GM12878 (cell line): ENCODE data around the gene DESI2. TPM values are rescaled to one million over a fixed set of nuclear protein-coding genes. Genes with fewer than 3 reads are reported as not detected.

Source experiments
- ATAC-seq: fragments of 200-7000 bp; cut with Tn5 transposase; 3 replicates; pipeline ENCODE4 v1.9.1; 2020; ENCODE audit warnings: mild to moderate bottlenecking, moderate library complexity
- BruUV-seq: library from RNA; stranded (reverse); fragments of 400-500 nt; replicated peaks from 2 replicates; lab custom pipeline; 2021; lab: Mats Ljungman, UMichigan
- CTCF ChIA-PET: fragments of 300-600 bp; sonication (Branson Sonifier 250); formaldehyde crosslinking; extraction: SDS; loops from one replicate; lab custom pipeline; 2021; ENCODE audit warnings: inconsistent platforms; lab: Yijun Ruan, JAX
- POLR2A ChIA-PET: fragments of 350-600 bp; formaldehyde crosslinking; extraction: SDS; loops from one replicate; lab custom pipeline; 2021; ENCODE audit warnings: inconsistent platforms; lab: Charles Lee
- RAD21 ChIA-PET: fragments of 300-600 bp; sonication (Branson Sonifier 250); formaldehyde crosslinking; loops from one replicate; lab custom pipeline; 2023; ENCODE audit warnings: antibody characterized with exemption; ENCODE audit not compliant: unreplicated experiment; lab: Charles Lee
- SMC1A ChIA-PET: fragments of 300-600 bp; sonication (Branson Sonifier 250); formaldehyde crosslinking; loops from one replicate; lab custom pipeline; 2023; ENCODE audit not compliant: unreplicated experiment, uncharacterized antibody; lab: Charles Lee
- DNase-seq: peaks from one replicate; pipeline ENCODE4 v3.0.0-alpha.2; 2011; ENCODE audit warnings: low read depth, low spot score
- FAIRE-seq: peaks from 3 replicates; lab custom pipeline; 2011; peaks lifted over from hg19 to GRCh38; lab: Jason Lieb, UNC
- H2AFZ ChIP-seq: 2 replicates; pipeline ENCODE4 v1.6.0; 2011; ENCODE audit warnings: low read depth, low read length, control low read depth; ENCODE audit not compliant: control insufficient read depth
- H3K27ac ChIP-seq: 2 replicates; pipeline ENCODE4 v1.5.1; 2011; ENCODE audit warnings: control low read depth; ENCODE audit not compliant: control insufficient read depth, insufficient read depth
- H3K27me3 ChIP-seq, 2 experiments: replicated peaks in 1 of 2; 2 replicates each; pipeline versions ENCODE4 v1.6.0 to v1.6.1; 2011; ENCODE audit warnings: low read length in 1 of 2; ENCODE audit not compliant: control insufficient read depth in 2 of 2, insufficient read depth in 2 of 2
- H3K36me3 ChIP-seq, 2 experiments: 2 replicates each; pipeline ENCODE4 v1.5.1; 2011; ENCODE audit warnings: low read length in 1 of 2; ENCODE audit not compliant: control insufficient read depth in 2 of 2, insufficient read depth in 2 of 2
- H3K4me1 ChIP-seq: 2 replicates; pipeline ENCODE4 v1.6.1; 2011; ENCODE audit warnings: mild to moderate bottlenecking, low read length, moderate library complexity, mixed read lengths; ENCODE audit not compliant: control insufficient read depth, insufficient read depth
- H3K4me2 ChIP-seq: 2 replicates; pipeline ENCODE4 v1.6.0; 2011; ENCODE audit warnings: control low read depth; ENCODE audit not compliant: control insufficient read depth, insufficient read depth
- H3K4me3 ChIP-seq: fragments of 200-600 bp; sonication (generic); 2 replicates; pipeline ENCODE4 v1.5.1; 2016
- H3K79me2 ChIP-seq: 2 replicates; pipeline ENCODE4 v1.6.0; 2011; ENCODE audit warnings: low read length; ENCODE audit not compliant: control insufficient read depth, insufficient read depth
- H3K9ac ChIP-seq: 2 replicates; pipeline ENCODE4 v1.8.0; 2011; ENCODE audit warnings: low read length, control low read depth, mixed read lengths; ENCODE audit not compliant: control insufficient read depth, insufficient read depth
- H3K9me3 ChIP-seq: replicated peaks from 3 replicates; pipeline ENCODE4 v1.5.1; 2011; ENCODE audit warnings: mild to moderate bottlenecking, low read length; ENCODE audit not compliant: control insufficient read depth, insufficient read depth
- H4K20me1 ChIP-seq: 2 replicates; pipeline ENCODE4 v1.6.0; 2011; ENCODE audit not compliant: control insufficient read depth, insufficient read depth
- DPF2 ChIP-seq: fragments of 450-650 bp; IDR thresholded peaks from 2 replicates; pipeline ENCODE4 v1.6.1; 2017; ENCODE audit warnings: mild to moderate bottlenecking
- IKZF2 ChIP-seq, 2 experiments: fragments of 450-650 bp; IDR thresholded peaks; 2 replicates each; pipeline ENCODE4 v1.6.1; 2017; ENCODE audit warnings: mild to moderate bottlenecking in 2 of 2, moderate library complexity in 2 of 2
- MTA2 ChIP-seq: fragments of 450-650 bp; IDR thresholded peaks from 2 replicates; pipeline ENCODE4 v1.6.1; 2016; ENCODE audit warnings: low read depth, mild to moderate bottlenecking, moderate library complexity
- NBN ChIP-seq: fragments of 450-650 bp; IDR thresholded peaks from 2 replicates; pipeline ENCODE4 v1.6.1; 2016
- NR2F1 ChIP-seq: fragments of 450-650 bp; conservative IDR thresholded peaks from 2 replicates; pipeline ENCODE4 v1.6.1; 2017; ENCODE audit warnings: mild to moderate bottlenecking
- PML ChIP-seq: IDR thresholded peaks from 2 replicates; pipeline ENCODE4 v1.6.1; 2012; ENCODE audit warnings: low read length, inconsistent platforms
- RAD51 ChIP-seq: fragments of 450-650 bp; IDR thresholded peaks from 2 replicates; pipeline ENCODE4 v1.6.1; 2016; ENCODE audit warnings: moderate library complexity, mild to moderate bottlenecking, inconsistent platforms
- RCOR1 ChIP-seq: conservative IDR thresholded peaks from 2 replicates; pipeline ENCODE4 v1.6.1; 2012; ENCODE audit warnings: low read depth, low read length, improper control_type of control experiment
- YBX1 ChIP-seq: fragments of 450-650 bp; IDR thresholded peaks from 2 replicates; pipeline ENCODE4 v1.6.1; 2016; ENCODE audit warnings: antibody characterized with exemption
- ZBED1 ChIP-seq: IDR thresholded peaks from 2 replicates; pipeline ENCODE4 v1.6.1; 2016; ENCODE audit warnings: borderline replicate concordance
- WGBS: methylation state at CpG from one replicate; pipeline ENCODE4 v1.1.6; 2016; ENCODE audit warnings: low lambda C conversion rate; ENCODE audit not compliant: insufficient replicate concordance, insufficient coverage; ENCODE audit errors: missing lambda C conversion rate; 5-methylcytosine and 5-hydroxymethylcytosine counted together
- in situ Hi-C: fragments of 300-500 bp; cut with MboI; formaldehyde crosslinking; loops from 9 replicates; pipeline ENCODE4 v1.14.3; 2018; ENCODE audit warnings: mixed read lengths
- intact Hi-C: fragments of 100-400 bp; cut with micrococcal nuclease; formaldehyde crosslinking; loops from one replicate; pipeline ENCODE4 v1.14.2; 2022; ENCODE audit not compliant: unreplicated experiment
- polyA plus RNA-seq, 11 experiments: library from polyadenylated mRNA; depleted of rRNA in 4 of 11; unstranded in 6 of 11; stranded (reverse) in 5 of 11; fragments of >200 nt; fragmentation: Nextera tagmentation in 4 of 11; fragmentation: Illumina TruSeq in 1 of 11; extraction: Ambion mirVana in 4 of 11; extraction: Trizol in 1 of 11; gene quantifications; 1 replicate in 1 of 11; 2 replicates in 10 of 11; pipeline versions ENCODE4 v1.2.1 to v1.2.3, GENCODE V29; 2011 to 2016; ENCODE audit warnings: inconsistent platforms in 2 of 11, missing spikeins in 2 of 11, low read depth in 1 of 11
- total RNA-seq, 4 experiments: library from RNA; depleted of rRNA in 3 of 4; stranded (reverse); fragments of >200 nt in 3 of 4; fragmentation: Illumina TruSeq in 1 of 4; extraction: Trizol in 1 of 4; gene quantifications; 2 replicates each; pipeline versions ENCODE4 v1.2.1 to v1.2.3, GENCODE V29; 2013 to 2021
- TF ChIP-seq, protein P1 (sequence below): fragments of 450-650 bp; formaldehyde crosslinking; IDR thresholded peaks from 2 replicates; pipeline ENCODE4 v1.5.0; 2022; ENCODE audit warnings: mild to moderate bottlenecking, missing genetic modification characterization
- TF ChIP-seq, protein P2 (sequence below): fragments of 450-650 bp; IDR thresholded peaks from 2 replicates; pipeline ENCODE4 v1.6.1; 2016; ENCODE audit warnings: mild to moderate bottlenecking, moderate library complexity, borderline replicate concordance

The DESI2 gene
- total and polyA plus RNA-seq, 10 of the 15 experiments (the other 5 are each of a cell fraction or from before 2014, with no cell fraction given), result 6.2 to 21.5 (median 17.3) TPM

DNA sequence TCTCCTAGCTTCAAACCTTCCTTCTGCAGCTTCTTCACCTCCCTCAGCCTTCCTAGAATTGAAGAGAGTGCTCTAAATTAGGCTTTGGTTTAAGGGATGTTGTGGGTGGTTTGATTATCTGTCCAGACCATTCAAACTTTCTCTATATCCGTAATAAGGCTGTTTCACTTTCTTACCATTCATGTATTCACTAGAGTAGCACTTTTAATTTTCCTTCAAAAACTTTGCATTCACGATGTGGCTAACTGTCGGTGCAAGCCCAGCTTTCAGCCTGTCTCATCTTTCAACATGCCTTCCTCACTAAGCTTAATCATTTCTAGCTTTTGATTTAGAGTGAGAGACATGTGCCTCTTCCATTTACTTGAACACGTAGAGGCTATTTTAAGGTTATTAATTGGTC is 26.2 kb upstream of the DESI2 start (continued):
- TF ChIP-seq, protein P1, sequence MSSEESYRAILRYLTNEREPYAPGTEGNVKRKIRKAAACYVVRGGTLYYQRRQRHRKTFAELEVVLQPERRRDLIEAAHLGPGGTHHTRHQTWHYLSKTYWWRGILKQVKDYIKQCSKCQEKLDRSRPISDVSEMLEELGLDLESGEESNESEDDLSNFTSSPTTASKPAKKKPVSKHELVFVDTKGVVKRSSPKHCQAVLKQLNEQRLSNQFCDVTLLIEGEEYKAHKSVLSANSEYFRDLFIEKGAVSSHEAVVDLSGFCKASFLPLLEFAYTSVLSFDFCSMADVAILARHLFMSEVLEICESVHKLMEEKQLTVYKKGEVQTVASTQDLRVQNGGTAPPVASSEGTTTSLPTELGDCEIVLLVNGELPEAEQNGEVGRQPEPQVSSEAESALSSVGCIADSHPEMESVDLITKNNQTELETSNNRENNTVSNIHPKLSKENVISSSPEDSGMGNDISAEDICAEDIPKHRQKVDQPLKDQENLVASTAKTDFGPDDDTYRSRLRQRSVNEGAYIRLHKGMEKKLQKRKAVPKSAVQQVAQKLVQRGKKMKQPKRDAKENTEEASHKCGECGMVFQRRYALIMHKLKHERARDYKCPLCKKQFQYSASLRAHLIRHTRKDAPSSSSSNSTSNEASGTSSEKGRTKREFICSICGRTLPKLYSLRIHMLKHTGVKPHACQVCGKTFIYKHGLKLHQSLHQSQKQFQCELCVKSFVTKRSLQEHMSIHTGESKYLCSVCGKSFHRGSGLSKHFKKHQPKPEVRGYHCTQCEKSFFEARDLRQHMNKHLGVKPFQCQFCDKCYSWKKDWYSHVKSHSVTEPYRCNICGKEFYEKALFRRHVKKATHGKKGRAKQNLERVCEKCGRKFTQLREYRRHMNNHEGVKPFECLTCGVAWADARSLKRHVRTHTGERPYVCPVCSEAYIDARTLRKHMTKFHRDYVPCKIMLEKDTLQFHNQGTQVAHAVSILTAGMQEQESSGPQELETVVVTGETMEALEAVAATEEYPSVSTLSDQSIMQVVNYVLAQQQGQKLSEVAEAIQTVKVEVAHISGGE, result no peak

DNA sequence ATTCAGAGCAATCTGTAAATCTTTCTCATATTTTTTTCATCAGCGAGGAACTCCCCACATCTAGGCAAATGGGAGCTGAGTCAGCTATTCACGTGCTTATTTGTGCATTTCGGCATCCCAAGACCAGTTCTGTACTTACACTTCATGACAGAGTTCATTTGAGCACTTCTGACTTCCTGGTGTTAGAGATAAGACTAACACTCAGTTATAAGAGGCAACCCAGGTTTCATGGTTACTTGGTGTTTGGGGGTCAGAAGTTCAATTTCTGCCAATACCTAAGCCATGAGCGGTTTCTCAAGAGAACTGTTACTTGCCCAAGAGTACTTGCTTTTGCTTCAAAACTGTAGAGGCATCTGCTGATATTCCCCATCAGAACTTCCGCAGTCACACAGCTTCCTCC is 24.1 kb upstream of the DESI2 start:
- no peak for TF ChIP-seq PML
- no peak for TF ChIP-seq RAD51
- no peak for TF ChIP-seq IKZF2 (IDR thresholded peaks at IDR 0.05)
- TF ChIP-seq MTA2, result no peak
- TF ChIP-seq NR2F1, result no peak
- TF ChIP-seq NBN, result no peak
- no peak for TF ChIP-seq DPF2
- TF ChIP-seq RCOR1, result no peak
- no peak for TF ChIP-seq YBX1
- TF ChIP-seq, protein P2, sequence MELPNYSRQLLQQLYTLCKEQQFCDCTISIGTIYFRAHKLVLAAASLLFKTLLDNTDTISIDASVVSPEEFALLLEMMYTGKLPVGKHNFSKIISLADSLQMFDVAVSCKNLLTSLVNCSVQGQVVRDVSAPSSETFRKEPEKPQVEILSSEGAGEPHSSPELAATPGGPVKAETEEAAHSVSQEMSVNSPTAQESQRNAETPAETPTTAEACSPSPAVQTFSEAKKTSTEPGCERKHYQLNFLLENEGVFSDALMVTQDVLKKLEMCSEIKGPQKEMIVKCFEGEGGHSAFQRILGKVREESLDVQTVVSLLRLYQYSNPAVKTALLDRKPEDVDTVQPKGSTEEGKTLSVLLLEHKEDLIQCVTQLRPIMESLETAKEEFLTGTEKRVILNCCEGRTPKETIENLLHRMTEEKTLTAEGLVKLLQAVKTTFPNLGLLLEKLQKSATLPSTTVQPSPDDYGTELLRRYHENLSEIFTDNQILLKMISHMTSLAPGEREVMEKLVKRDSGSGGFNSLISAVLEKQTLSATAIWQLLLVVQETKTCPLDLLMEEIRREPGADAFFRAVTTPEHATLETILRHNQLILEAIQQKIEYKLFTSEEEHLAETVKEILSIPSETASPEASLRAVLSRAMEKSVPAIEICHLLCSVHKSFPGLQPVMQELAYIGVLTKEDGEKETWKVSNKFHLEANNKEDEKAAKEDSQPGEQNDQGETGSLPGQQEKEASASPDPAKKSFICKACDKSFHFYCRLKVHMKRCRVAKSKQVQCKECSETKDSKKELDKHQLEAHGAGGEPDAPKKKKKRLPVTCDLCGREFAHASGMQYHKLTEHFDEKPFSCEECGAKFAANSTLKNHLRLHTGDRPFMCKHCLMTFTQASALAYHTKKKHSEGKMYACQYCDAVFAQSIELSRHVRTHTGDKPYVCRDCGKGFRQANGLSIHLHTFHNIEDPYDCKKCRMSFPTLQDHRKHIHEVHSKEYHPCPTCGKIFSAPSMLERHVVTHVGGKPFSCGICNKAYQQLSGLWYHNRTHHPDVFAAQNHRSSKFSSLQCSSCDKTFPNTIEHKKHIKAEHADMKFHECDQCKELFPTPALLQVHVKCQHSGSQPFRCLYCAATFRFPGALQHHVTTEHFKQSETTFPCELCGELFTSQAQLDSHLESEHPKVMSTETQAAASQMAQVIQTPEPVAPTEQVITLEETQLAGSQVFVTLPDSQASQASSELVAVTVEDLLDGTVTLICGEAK, result no peak
- TF ChIP-seq ZBED1, result no peak
- Histone ChIP-seq H3K4me1 (no peaks in the 10 kb centered on the region), H3K4me3 (no peak overlapping the region), H3K36me3 (no peaks in the 10 kb centered on the region), H3K4me2 (no peak overlapping the region), H3K79me2 (no peaks in the 10 kb centered on the region), H2AFZ (no peak overlapping the region), H3K9ac (no peak overlapping the region), H3K27me3 (no peaks in the 10 kb centered on the region; a peak in 1 of 4 replicates), H3K27ac (no peak overlapping the region), H4K20me1 (no peaks in the 10 kb centered on the region), H3K9me3 (no peaks in the 10 kb centered on the region)
- ChIA-PET SMC1A (interaction anchor here (0.6 to 1.2 kb wide), 3 partner anchors 9 to 299 kb away, joined by 3 to 5 read pairs (median 3); no protein-coding TSS in a partner anchor), POLR2A (no interaction called here), CTCF (interaction anchor here (1.3 kb wide), 1 partner anchor 24 kb away, joined by 9 read pairs; no protein-coding TSS in a partner anchor), RAD21 (interaction anchor here (0.9 kb wide), 1 partner anchor 25 kb away, joined by 4 read pairs; no protein-coding TSS in a partner anchor)
- no TSS peak for BruUV-seq
- ATAC-seq, result no peak
- in situ Hi-C loops (no loop called here), intact Hi-C loops (no loop called here)
- WGBS, result 52% methylated on average over 5 of the region's 5 CpGs
- no peak for DNase-seq
- FAIRE-seq, result no peak
